Stromal cell of bone marrow (primary cell): ENCODE results near the gene SLC12A3.
"Not testable (repeated sequence)": the region's sequence is repeated elsewhere in the genome, so short reads cannot be mapped to it uniquely, and the experiment has no call there.

ENCODE experiments used
- DNase-seq: peaks from one replicate; pipeline ENCODE4 v3.0.0-alpha.2; 2012; ENCODE audit warnings: low read depth

Gene SLC12A3

DNA sequence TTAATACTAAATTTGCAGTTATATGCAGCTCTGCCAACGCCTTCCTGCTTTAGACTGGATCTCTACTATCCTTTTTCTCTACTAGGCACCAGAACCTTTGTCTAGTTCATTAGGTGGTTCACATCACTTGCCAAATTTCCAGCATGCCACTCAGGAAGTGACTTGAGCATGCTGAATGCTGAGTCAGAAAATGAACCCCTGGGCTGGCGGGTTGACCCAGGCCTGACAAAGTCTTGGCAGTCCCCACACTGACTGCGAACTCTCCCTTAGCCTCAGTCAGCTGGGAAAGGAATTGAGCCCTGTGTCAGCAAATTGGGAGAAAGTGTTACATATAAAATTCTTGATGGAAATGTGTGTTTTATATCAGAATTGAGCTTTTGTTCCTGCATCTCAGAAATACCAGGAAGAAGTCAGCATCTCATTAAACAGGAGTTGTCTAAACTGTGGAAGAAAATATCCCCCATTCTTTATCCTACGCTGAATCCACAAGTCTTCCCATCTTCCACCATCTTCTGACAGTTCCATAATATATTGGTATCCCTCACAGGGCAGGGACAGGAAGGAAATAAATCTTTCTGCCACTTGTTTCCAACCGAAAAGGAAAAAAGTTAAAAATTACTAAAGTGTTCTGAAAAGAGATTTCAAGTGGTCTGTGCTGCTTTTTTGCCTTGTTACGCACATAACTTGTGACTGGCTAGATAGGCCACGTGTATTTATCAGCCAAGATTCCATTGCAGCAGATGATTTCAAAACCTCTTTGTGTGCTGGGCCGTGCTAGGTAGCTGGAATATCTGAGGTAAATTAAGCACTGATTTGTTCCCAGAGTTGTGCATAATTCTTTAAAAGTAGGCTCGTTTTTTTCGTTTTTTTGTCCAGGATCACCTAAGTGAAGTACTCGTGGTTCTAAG, 16.7 kb upstream of the SLC12A3 start:
- peak; percentile 72 for DNase-seq

DNA sequence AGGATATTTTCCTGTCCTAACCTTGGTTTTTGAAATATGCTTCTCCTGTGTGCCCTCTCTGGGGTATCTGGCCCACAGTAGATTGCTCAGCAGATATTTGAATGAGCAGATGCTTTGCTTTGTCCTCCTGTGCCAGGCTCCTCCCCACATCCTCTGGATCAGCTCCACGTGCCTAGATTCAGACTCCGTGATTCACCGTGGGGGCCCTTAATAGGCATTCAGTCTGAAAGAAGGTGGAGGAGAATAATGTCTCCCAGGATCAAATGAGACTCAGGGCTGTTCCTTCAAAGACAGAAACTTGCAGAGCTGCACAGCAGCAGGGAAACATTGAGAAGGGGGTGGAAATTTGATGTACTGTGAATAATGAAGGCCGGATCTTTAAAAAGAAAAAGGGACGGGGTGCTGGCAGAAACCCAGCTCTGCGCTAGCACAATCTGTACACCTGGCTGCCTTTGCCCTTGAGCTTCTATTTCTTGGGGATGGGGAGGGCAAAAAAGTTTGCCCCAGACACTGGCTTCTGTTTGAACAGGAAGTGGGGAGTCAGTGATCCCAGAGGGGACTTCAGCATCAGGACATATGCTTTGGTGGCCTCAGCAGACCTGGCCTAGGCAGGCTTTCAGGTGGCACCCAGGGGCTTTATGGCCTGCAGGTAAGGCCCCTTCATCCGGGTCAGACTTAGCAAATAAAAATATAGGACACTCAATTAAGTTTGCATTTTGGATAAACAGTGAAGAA, 15.9 kb upstream of the SLC12A3 start:
- DNase-seq, result peak; percentile 59

DNA sequence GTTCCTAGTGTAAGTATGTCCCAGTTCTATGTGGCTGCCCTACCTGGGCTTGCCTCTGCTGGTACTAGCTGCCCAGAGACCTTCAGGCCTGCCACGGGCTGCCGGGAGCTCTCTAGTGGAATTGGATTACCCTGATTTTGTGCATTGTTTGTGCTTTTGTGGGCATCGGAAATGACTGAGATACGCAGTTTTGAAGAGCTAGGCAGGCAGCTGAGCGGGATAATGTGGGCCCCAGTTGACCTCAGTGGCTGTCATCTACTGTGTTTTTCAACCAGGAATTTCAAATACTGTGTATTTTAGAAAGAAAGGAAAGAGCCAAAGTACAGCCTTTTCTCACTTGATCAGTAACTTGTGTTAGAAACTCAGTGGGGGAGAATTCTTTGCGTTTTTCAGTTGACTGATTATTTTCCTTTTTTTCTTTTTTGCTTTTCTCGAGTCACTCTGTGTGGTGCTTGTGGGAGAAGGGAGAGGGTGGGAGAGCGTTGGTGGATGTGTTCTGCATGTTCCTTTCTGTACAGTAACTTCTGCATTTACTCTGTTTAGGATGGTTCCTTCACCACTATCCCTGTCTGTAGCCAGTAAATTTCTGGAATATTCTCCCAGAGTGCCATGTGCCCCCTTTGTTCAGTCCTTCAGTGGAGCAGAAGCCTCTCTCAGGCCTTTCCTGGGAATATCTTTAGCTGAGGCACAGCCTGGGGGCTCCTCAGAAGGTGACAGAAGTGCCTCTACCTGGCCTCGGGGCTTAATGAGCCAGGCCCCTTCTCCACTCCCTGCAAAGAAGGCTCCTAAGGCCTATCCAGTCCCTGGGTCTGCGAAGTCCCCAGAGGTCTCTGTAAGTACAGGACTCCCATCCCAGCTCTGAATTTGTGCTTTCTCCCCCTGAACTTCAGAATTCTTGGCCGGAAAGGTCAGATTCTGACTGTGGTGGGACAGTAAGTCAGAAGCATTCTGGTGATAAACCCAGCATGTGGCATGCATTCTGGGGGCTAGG, 15.0 kb upstream of the SLC12A3 start:
- DNase-seq, result no peak

GRCh38 chr16:56851671-56852400, 13.2 kb upstream of the SLC12A3 start:
- DNase-seq, result no peak

- no peak for DNase-seq
Observed at GRCh38 chr16:56852401-56852730, 12.6 kb upstream of the SLC12A3 start.

- DNase-seq, result no peak
Observed at GRCh38 chr16:56852968-56853367, 12.0 kb upstream of the SLC12A3 start.

DNA sequence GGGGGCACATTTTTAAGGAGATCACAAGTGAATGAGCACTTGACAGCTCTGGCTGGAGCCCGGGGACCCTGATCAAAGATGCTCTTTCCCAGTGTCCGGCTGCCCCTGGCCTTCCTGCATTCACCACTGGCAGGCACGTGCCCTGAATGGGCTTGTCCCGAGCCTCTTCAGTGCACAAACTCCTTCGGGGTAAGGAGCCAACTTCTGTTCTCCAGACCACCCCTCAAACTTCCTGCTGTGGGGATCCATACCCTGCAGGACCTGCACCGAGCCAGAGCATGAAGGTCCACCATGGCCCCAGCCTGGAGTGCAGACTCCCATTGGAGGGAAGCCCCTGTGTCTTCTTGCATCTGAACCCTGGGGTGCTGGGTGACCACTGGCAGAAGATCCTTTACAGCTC, 9.8 kb upstream of the SLC12A3 start:
- DNase-seq, result no peak

DNA sequence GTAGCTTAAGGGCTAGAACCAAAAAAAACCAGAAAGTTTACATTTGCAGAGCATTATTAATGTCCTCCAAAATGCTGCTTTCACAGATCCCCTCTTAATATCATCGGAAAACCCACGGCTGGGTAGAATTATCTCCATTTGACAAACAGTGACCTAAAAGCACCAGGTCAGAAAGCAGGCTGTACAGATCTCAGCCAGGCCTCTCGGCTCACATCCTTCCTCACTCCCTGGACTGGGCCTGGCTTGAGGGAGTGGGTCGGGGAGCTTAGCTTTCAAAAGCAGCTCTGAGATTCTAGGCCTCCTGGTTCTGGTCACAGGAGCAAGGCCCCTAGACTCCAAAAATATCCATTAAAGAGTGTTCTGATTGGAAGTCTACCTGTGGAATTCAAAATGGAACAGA, 9.1 kb upstream of the SLC12A3 start:
- no peak for DNase-seq

DNA sequence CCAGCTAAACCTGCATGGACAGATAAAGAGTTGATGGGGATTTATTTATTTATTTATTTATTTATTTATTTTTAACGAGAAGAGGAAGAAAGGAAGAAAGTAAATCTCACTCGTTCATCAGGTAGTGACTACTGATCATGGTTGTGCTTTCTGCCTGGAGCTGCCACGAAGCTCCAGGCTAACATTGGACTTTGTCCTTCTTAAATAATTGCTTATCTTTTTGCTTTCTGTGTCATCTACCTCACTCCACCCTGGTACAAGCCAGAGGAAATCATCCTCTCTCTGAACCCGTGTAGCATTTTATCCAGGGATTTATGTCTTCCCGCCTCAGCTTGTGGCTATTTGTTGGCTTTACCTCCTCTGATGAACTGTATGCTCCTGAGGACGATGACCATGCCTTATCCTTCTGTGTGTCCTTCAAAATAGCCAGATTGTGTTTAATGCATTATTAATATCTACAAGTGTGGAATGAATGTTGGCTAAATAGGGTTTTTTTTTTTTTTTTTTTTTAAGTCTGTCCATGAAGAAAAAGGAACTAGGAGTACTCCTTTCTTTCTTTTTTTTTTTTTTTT, 8.0 kb upstream of the SLC12A3 start:
- DNase-seq, result no peak

- no peak for DNase-seq
Observed at GRCh38 chr16:56858374-56858773, 6.6 kb upstream of the SLC12A3 start.

- no peak for DNase-seq
Observed at GRCh38 chr16:56859636-56860035, 5.4 kb upstream of the SLC12A3 start.

DNA sequence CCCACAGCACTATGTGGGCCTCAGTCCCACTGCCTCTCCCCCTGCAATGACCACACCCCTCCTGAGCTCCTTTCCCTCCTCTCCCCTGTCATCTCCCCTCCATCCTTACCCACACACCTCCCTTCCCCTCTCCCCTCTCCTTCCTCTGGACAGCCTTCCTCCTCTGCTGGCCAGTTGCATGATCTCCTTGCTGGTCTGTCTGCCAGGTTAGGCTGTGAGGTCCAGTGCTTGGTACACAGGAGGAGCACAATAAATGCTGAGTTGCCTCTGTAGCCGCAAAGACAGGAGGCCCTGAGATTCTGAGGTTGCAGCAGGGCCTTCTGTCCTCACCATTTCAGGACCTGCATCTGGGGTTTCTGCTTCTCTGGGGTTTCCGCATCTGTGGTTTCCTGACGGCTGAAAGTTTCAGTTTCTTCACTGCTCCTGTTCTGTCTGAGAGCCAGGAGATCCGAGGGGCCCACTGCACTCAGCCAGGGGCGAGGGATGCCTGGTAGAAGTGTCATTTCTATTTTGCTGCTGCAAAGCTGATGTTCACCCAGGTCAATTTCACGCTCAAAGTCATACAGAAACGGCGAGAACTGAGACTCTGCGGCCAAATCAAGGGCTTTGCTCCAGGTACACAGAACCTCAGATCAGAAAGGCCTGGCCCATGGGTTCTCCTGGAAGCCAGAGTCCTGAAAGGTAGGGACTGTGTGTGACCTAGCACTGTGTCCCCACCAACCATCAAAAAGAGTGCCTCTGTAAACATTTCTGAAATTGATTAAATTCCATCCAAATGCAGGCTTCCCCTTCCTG, 4.6 kb upstream of the SLC12A3 start:
- no peak for DNase-seq

- no peak for DNase-seq
Observed at GRCh38 chr16:56861092-56861610, 3.9 kb upstream of the SLC12A3 start.

DNA sequence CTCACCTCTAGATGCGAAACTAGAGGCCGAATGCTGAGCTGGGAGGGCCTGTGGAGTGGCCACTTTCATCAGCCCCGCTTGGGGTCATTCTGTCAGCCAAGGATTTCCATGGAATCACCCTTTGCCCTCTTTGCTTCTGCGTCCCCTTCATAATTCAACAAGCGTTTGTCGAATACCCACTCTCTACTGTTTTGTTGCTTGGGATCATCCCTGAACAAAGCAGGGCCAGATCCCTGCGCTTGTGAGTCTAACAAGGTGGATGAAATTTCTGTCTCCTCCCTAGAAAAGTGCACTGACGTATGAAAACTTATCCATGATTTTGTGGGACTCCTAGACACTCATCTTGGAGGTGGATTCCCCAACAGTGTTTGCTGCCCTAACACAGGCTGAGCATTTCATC, 3.3 kb upstream of the SLC12A3 start:
- DNase-seq, result no peak

DNA sequence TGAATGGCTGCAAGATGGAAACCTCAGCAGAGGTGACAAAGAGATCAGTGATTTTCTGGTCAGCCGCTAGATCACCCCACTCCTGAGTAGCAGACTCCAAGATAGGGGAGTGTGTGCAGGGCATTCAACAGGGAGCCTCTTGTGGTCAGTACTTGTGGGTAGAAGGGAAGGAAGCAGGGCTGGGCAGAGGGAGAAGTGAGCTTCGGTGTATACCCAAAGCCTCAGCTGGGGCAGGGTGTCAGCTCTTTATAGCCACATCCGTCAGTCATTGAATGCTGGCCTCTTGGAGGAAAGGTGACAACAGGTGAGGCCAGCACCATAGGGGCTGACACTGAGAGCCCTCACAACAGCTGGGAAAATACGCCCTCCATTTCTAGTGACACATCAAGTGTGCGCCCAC, 2.2 kb upstream of the SLC12A3 start:
- no peak for DNase-seq

DNA sequence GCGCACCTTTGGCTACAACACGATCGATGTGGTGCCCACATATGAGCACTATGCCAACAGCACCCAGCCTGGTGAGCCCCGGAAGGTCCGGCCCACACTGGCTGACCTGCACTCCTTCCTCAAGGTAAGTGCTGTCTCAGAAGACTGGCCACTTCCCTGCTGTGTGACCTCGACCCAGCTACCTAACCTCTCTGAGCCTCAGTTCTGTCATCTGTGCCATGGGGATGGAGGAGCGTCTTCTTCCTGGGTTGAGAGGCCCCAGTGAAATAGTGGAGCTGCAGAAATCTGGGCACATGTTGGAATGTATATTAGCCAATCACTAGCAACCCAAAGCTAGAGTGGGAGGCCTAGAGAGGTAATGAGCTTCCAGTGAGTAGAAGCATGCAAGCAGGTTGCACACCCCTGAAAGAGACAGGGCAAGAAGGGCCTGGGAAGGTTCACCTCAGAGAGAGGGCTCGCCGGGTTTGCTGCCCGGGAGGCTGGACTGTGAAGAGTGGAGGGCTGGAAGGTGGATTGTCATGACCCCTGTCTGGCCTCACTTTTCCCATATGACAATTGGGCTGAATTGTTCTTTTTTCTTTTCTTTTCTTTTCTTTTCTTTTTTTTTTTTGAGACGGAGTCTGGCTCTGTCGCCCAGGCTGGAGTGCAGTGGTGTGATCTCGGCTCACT, 521 bp downstream of the SLC12A3 start:
- no peak for DNase-seq

- DNase-seq, result peak; percentile 55
Observed at GRCh38 chr16:56866955-56867830, 2.2 kb downstream of the SLC12A3 start.

DNA sequence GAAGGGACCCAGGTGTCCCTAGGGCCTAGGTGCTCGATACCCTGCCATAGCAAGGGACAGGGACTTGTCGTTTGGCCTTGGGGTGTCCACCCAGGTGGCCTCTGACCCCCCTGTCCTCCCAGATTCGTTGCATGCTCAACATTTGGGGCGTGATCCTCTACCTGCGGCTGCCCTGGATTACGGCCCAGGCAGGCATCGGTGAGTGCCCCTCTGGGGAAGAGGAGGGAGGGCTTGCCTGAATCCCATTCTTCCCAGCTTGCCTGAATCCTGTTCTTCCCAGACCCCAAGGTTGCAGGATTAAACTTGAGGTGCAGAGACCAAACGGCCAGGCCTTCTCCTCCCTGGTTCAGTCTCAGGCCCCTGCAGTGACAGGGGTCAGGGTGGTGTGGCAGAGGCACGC, 3.2 kb downstream of the SLC12A3 start:
- no peak for DNase-seq

- DNase-seq, result not testable (repeated sequence)
Observed at GRCh38 chr16:56868766-56869165, 3.8 kb downstream of the SLC12A3 start.
